CD14-positive monocyte (primary cell): ENCODE results near the gene GATA5. TPM values are rescaled to one million over a fixed set of nuclear protein-coding genes. Genes with fewer than 3 reads are reported as not detected.
"Not testable (repeated sequence)": the region's sequence is repeated elsewhere in the genome, so short reads cannot be mapped to it uniquely, and the experiment has no call there.

Source experiments
- DNase-seq, 3 donors: peaks; one replicate each; pipeline ENCODE4 v3.0.0-alpha.2; 2011 to 2022
- H2AFZ ChIP-seq: 2 replicates; pipeline ENCODE4 v1.6.0; 2012; ENCODE audit warnings: mild to moderate bottlenecking, low read depth, low read length, inconsistent platforms; ENCODE audit not compliant: insufficient read depth, poor library complexity, severe bottlenecking
- H3K27ac ChIP-seq, 2 donors: 1 replicate in 1 of 2; 2 replicates in 1 of 2; pipeline ENCODE4 v1.5.1; 2012 to 2013; ENCODE audit warnings: low read length in 2 of 2, control low read depth in 1 of 2, inconsistent platforms in 1 of 2, low read depth in 1 of 2, mild to moderate bottlenecking in 1 of 2
- H3K27me3 ChIP-seq, 2 donors: one replicate each; pipeline versions ENCODE4 v1.6.0 to v1.6.1; 2011 to 2013; ENCODE audit warnings: low read length in 2 of 2; ENCODE audit not compliant: control insufficient read depth in 2 of 2, insufficient read depth in 2 of 2
- H3K36me3 ChIP-seq, 2 donors: replicated peaks in 1 of 2; 1 replicate in 1 of 2; 2 replicates in 1 of 2; pipeline versions ENCODE4 v1.5.1 to v1.6.1; 2012 to 2013; ENCODE audit warnings: low read length in 2 of 2, control low read depth in 1 of 2, inconsistent platforms in 1 of 2, mild to moderate bottlenecking in 1 of 2; ENCODE audit not compliant: insufficient read depth in 2 of 2, control insufficient read depth in 1 of 2
- H3K4me1 ChIP-seq, 2 donors: 1 replicate in 1 of 2; 2 replicates in 1 of 2; pipeline versions ENCODE4 v1.5.1 to v1.6.1; 2012 to 2013; ENCODE audit warnings: low read length in 2 of 2, control low read depth in 1 of 2, inconsistent platforms in 1 of 2, mild to moderate bottlenecking in 1 of 2, moderate library complexity in 1 of 2; ENCODE audit not compliant: insufficient read depth in 2 of 2, control insufficient read depth in 1 of 2
- H3K4me2 ChIP-seq: replicated peaks from 2 replicates; pipeline ENCODE3; 2012; ENCODE audit warnings: low read length, moderate library complexity, mild to moderate bottlenecking; ENCODE audit not compliant: poor library complexity, severe bottlenecking; ENCODE audit errors: extremely low read depth
- H3K4me3 ChIP-seq, 3 experiments: fragments of 200-600 bp in 1 of 3; sonication (generic) in 1 of 3; replicated peaks in 1 of 3; 1 replicate in 2 of 3; 2 replicates in 1 of 3; pipeline ENCODE4 v1.5.1; 2011 to 2013; ENCODE audit warnings: low read length in 3 of 3, mild to moderate bottlenecking in 3 of 3, control low read depth in 2 of 3, low read depth in 2 of 3, inconsistent platforms in 1 of 3, moderate library complexity in 1 of 3
- H3K79me2 ChIP-seq: 2 replicates; pipeline ENCODE4 v1.6.0; 2012; ENCODE audit warnings: mild to moderate bottlenecking, control low read depth, inconsistent platforms, low read length, moderate library complexity; ENCODE audit not compliant: insufficient read depth
- H3K9ac ChIP-seq: 2 replicates; pipeline ENCODE4 v1.6.0; 2017; ENCODE audit warnings: low read length, mild to moderate bottlenecking; ENCODE audit not compliant: insufficient read depth, poor library complexity, severe bottlenecking
- H3K9me3 ChIP-seq, 2 donors: replicated peaks in 1 of 2; 1 replicate in 1 of 2; 2 replicates in 1 of 2; pipeline versions ENCODE4 v1.5.1 to v1.6.1; 2012 to 2013; ENCODE audit warnings: low read length in 2 of 2, control low read depth in 1 of 2; ENCODE audit not compliant: control insufficient read depth in 1 of 2, insufficient read depth in 1 of 2
- H4K20me1 ChIP-seq: 2 replicates; pipeline ENCODE4 v1.6.0; 2012; ENCODE audit warnings: mild to moderate bottlenecking, low read length, control low read depth, moderate library complexity; ENCODE audit not compliant: insufficient read depth
- H3K27ac Mint-ChIP-seq, 7 donors: one replicate each; pipeline ENCODE4 v1.8.0; 2020; ENCODE audit warnings: mild to moderate bottlenecking in 7 of 7, mixed read lengths in 7 of 7, moderate library complexity in 6 of 7, inconsistent platforms in 2 of 7
- H3K27me3 Mint-ChIP-seq, 3 donors: one replicate each; pipeline ENCODE4 v1.8.0; 2021 to 2022; ENCODE audit warnings: low read depth in 3 of 3, mild to moderate bottlenecking in 3 of 3, mixed read lengths in 3 of 3, moderate library complexity in 3 of 3, inconsistent platforms in 1 of 3
- H3K36me3 Mint-ChIP-seq, 2 donors: one replicate each; pipeline ENCODE4 v1.8.0; 2020; ENCODE audit warnings: mixed read lengths in 2 of 2, inconsistent platforms in 1 of 2, mild to moderate bottlenecking in 1 of 2
- H3K4me1 Mint-ChIP-seq: one replicate; pipeline ENCODE4 v1.8.0; 2020; ENCODE audit warnings: mild to moderate bottlenecking, mixed read lengths
- H3K4me3 Mint-ChIP-seq, 2 donors: one replicate each; pipeline ENCODE4 v1.8.0; 2020; ENCODE audit warnings: mild to moderate bottlenecking in 2 of 2, mixed read lengths in 2 of 2, moderate library complexity in 1 of 2
- H3K9me3 Mint-ChIP-seq, 7 donors: one replicate each; pipeline ENCODE4 v1.8.0; 2020 to 2022; ENCODE audit warnings: mixed read lengths in 7 of 7, mild to moderate bottlenecking in 6 of 7, moderate library complexity in 6 of 7, inconsistent platforms in 2 of 7
- WGBS: methylation state at CpG from one replicate; pipeline ENCODE4 v1.1.5; 2013; ENCODE audit warnings: missing lambda C conversion rate; ENCODE audit not compliant: insufficient coverage; 5-methylcytosine and 5-hydroxymethylcytosine counted together
- intact Hi-C, 2 donors: fragments of 100-400 bp; cut with micrococcal nuclease; formaldehyde crosslinking; loops; one replicate each; pipeline versions ENCODE4 v1.15.0 to v1.15.1; 2023
- polyA plus RNA-seq, 3 donors: library from polyadenylated mRNA; depleted of rRNA in 1 of 3; unstranded in 2 of 3; stranded (reverse) in 1 of 3; fragments of 300-500 nt in 2 of 3; fragments of >200 nt in 1 of 3; fragmentation: Illumina TruSeq in 2 of 3; gene quantifications; 1 replicate in 2 of 3; 2 replicates in 1 of 3; pipeline ENCODE4 v1.2.3, GENCODE V29; 2012 to 2021
- TF ChIP-seq, protein P1 (sequence below): fragments of 200-600 bp; IDR thresholded peaks from one replicate; pipeline ENCODE4 v1.8.0; 2022; ENCODE audit warnings: antibody characterized with exemption, mild to moderate bottlenecking

The GATA5 gene
- polyA plus RNA-seq, 3 donors: not detected

DNA sequence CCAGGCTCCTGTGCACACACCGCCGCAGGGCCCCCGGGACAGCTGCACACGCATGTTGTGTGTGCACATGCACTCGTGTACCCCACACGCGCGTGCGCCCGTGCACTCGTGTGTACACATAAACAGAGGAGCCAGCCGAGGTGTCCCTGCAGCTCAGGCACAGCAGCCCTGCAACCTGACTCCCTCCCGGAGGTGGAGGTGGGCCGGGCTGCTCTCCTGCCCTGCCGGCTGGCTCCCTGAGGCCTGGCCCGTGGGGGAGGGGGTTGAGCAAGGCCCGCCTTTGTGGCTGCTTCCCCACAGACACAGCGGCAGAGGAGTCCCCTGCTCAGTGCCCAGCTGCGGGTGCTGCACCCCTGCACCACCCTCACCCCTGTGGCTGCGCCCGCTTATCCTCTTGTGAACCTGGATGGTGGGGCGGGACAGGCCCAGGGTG is 49.1 kb downstream of the GATA5 start:
- no peaks in the 10 kb centered on the region for H3K27me3 ChIP-seq
- no peak overlapping the region for H3K4me3 ChIP-seq
- H2AFZ ChIP-seq: no peak overlapping the region
- H3K36me3 Mint-ChIP-seq: no peaks in the 10 kb centered on the region
- no peak for DNase-seq
- H3K27ac ChIP-seq: no peak overlapping the region
- H3K4me3 Mint-ChIP-seq: no peak overlapping the region
- no peaks in the 10 kb centered on the region for H3K4me1 ChIP-seq
- no peak overlapping the region for H3K9ac ChIP-seq
- WGBS: 80% methylated on average over 21 of the region's 22 CpGs
- H3K27me3 Mint-ChIP-seq: peaks cover 4 to 14% (median 7%) of the 10 kb centered on the region in 3 donors
- H3K9me3 Mint-ChIP-seq: peaks cover 0 to 1% (median 0%) of the 10 kb centered on the region in 7 donors
- no peaks in the 10 kb centered on the region for H4K20me1 ChIP-seq
- H3K4me2 ChIP-seq: no peak overlapping the region
- intact Hi-C loops: no loop called here
- H3K27ac Mint-ChIP-seq: no peak overlapping the region
- H3K36me3 ChIP-seq: no peaks in the 10 kb centered on the region
- H3K79me2 ChIP-seq: no peaks in the 10 kb centered on the region
- TF ChIP-seq, protein P1, sequence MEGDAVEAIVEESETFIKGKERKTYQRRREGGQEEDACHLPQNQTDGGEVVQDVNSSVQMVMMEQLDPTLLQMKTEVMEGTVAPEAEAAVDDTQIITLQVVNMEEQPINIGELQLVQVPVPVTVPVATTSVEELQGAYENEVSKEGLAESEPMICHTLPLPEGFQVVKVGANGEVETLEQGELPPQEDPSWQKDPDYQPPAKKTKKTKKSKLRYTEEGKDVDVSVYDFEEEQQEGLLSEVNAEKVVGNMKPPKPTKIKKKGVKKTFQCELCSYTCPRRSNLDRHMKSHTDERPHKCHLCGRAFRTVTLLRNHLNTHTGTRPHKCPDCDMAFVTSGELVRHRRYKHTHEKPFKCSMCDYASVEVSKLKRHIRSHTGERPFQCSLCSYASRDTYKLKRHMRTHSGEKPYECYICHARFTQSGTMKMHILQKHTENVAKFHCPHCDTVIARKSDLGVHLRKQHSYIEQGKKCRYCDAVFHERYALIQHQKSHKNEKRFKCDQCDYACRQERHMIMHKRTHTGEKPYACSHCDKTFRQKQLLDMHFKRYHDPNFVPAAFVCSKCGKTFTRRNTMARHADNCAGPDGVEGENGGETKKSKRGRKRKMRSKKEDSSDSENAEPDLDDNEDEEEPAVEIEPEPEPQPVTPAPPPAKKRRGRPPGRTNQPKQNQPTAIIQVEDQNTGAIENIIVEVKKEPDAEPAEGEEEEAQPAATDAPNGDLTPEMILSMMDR: no peak
- no peaks in the 10 kb centered on the region for H3K9me3 ChIP-seq
- no peaks in the 10 kb centered on the region for H3K4me1 Mint-ChIP-seq

DNA sequence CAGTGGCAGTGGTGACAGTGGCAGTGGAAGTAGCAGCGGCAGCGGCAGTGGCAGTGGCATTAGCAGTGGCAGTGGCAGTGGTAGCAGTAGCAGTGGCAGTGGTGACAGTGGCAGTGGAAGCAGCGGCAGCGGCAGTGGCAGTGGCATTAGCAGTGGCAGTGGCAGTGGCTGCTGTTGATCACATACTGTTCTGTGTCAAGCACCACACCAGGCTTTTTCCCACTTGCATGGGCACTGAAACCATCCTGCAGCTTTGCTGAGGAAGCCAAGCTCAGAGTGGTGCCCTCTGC is 49.8 kb downstream of the GATA5 start:
- H3K4me3 Mint-ChIP-seq, H3K27me3 ChIP-seq, H4K20me1 ChIP-seq, H3K79me2 ChIP-seq, H3K27ac Mint-ChIP-seq, intact Hi-C loops, H3K27ac ChIP-seq, H3K9ac ChIP-seq, H3K36me3 ChIP-seq, H2AFZ ChIP-seq, H3K4me1 ChIP-seq, H3K4me2 ChIP-seq, DNase-seq, H3K4me3 ChIP-seq, H3K9me3 ChIP-seq, H3K9me3 Mint-ChIP-seq, H3K36me3 Mint-ChIP-seq, H3K4me1 Mint-ChIP-seq: not testable (repeated sequence)
- WGBS: 93% methylated on average over 2 of the region's 4 CpGs
- peaks cover 2 to 14% (median 7%) of the 10 kb centered on the region in 3 donors for H3K27me3 Mint-ChIP-seq
